H1 (cell line): ENCODE results near the gene SRPX2. TPM values are rescaled to one million over a fixed set of nuclear protein-coding genes. Genes with fewer than 3 reads are reported as not detected.

Source experiments
- CTCF ChIA-PET: fragments of 300-600 bp; sonication (Branson Sonifier 250); formaldehyde crosslinking; loops from one replicate; lab custom pipeline; 2021; ENCODE audit not compliant: partially characterized antibody; lab: Charles Lee
- POLR2A ChIA-PET: fragments of 300-600 bp; sonication (Branson Sonifier 250); formaldehyde crosslinking; loops from one replicate; lab custom pipeline; 2021; ENCODE audit warnings: inconsistent platforms; ENCODE audit not compliant: partially characterized antibody; lab: Charles Lee
- DNase-seq, 2 experiments: peaks; one replicate each; pipeline versions ENCODE4 v3.0.0 to v3.0.0-alpha.2; 2010 to 2022; ENCODE audit warnings: low spot score in 2 of 2, low read depth in 1 of 2, mixed read lengths in 1 of 2
- FAIRE-seq: peaks from 2 replicates; lab custom pipeline; 2011; peaks lifted over from hg19 to GRCh38; lab: Jason Lieb, UNC
- H2AFZ ChIP-seq: 2 replicates; pipeline ENCODE4 v1.8.1; 2012; ENCODE audit warnings: low read length, inconsistent platforms
- H2AK5ac ChIP-seq: 2 replicates; pipeline ENCODE4 v1.6.1; 2013; ENCODE audit warnings: low read depth, low read length
- H2BK120ac ChIP-seq: replicated peaks from 2 replicates; pipeline ENCODE3; 2013; ENCODE audit warnings: low read depth, low read length, inconsistent platforms
- H2BK12ac ChIP-seq: 2 replicates; pipeline ENCODE4 v1.6.1; 2013; ENCODE audit warnings: low read depth, low read length
- H2BK15ac ChIP-seq: 2 replicates; pipeline ENCODE4 v1.6.1; 2013; ENCODE audit warnings: low read length
- H2BK20ac ChIP-seq: 2 replicates; pipeline ENCODE4 v1.6.1; 2013; ENCODE audit warnings: low read length
- H2BK5ac ChIP-seq: 2 replicates; pipeline ENCODE4 v1.6.1; 2013; ENCODE audit warnings: low read depth, low read length
- H3K14ac ChIP-seq: 2 replicates; pipeline ENCODE4 v1.6.1; 2013; ENCODE audit warnings: inconsistent platforms; ENCODE audit not compliant: insufficient read length
- H3K18ac ChIP-seq: 2 replicates; pipeline ENCODE4 v1.6.1; 2013; ENCODE audit warnings: low read length; ENCODE audit errors: extremely low read depth
- H3K23ac ChIP-seq: 2 replicates; pipeline ENCODE4 v1.6.1; 2013; ENCODE audit warnings: inconsistent platforms; ENCODE audit not compliant: insufficient read length
- H3K23me2 ChIP-seq: 2 replicates; pipeline ENCODE4 v1.6.1; 2013; ENCODE audit warnings: low read depth, low read length
- H3K27ac ChIP-seq: 2 replicates; pipeline ENCODE4 v1.6.1; 2011; ENCODE audit warnings: low read depth, low read length, inconsistent platforms
- H3K27me3 ChIP-seq, 4 experiments: replicated peaks in 1 of 4; 1 replicate in 1 of 4; 2 replicates in 3 of 4; pipeline versions ENCODE4 v1.6.1 to v1.8.1; 2011 to 2013; ENCODE audit warnings: low read length in 3 of 4, mild to moderate bottlenecking in 3 of 4, inconsistent platforms in 2 of 4, mixed read lengths in 2 of 4, moderate library complexity in 1 of 4; ENCODE audit not compliant: control insufficient read depth in 3 of 4, insufficient read depth in 3 of 4; ENCODE audit errors: extremely low read depth in 1 of 4
- H3K36me3 ChIP-seq, 4 experiments: 2 replicates each; pipeline versions ENCODE4 v1.6.1 to v1.8.1; 2011 to 2013; ENCODE audit warnings: mild to moderate bottlenecking in 4 of 4, low read length in 3 of 4, moderate library complexity in 2 of 4, control low read depth in 1 of 4, inconsistent platforms in 1 of 4; ENCODE audit not compliant: insufficient read depth in 4 of 4, control insufficient read depth in 2 of 4
- H3K4ac ChIP-seq: replicated peaks from 2 replicates; pipeline ENCODE3; 2013; ENCODE audit warnings: low read length, low read depth, mixed read lengths, inconsistent platforms; ENCODE audit not compliant: insufficient read length
- H3K4me1 ChIP-seq, 4 experiments: replicated peaks in 1 of 4; 1 replicate in 1 of 4; 2 replicates in 3 of 4; pipeline versions ENCODE4 v1.6.1 to v1.8.1; 2011 to 2013; ENCODE audit warnings: low read length in 3 of 4, inconsistent platforms in 2 of 4, mixed read lengths in 1 of 4; ENCODE audit not compliant: insufficient read depth in 4 of 4, control insufficient read depth in 3 of 4
- H3K4me2 ChIP-seq, 2 experiments: 2 replicates each; pipeline versions ENCODE4 v1.6.1 to v1.8.1; 2011 to 2013; ENCODE audit warnings: low read depth in 2 of 2, low read length in 2 of 2, control low read depth in 1 of 2, inconsistent platforms in 1 of 2, mild to moderate bottlenecking in 1 of 2; ENCODE audit not compliant: insufficient read depth in 1 of 2
- H3K4me3 ChIP-seq, 4 experiments: fragments of 200-600, 300-600 bp in 1 of 4; sonication (generic), shearing (Covaris generic), sonication (Bioruptor Twin) in 1 of 4; 2 replicates each; pipeline versions ENCODE4 v1.5.1 to v1.8.1; 2011 to 2016; ENCODE audit warnings: low read length in 4 of 4, low read depth in 3 of 4, control low read depth in 2 of 4, inconsistent platforms in 2 of 4, mild to moderate bottlenecking in 2 of 4, mixed read lengths in 1 of 4, moderate library complexity in 1 of 4; ENCODE audit not compliant: insufficient read depth in 2 of 4; ENCODE audit errors: extremely low read depth in 1 of 4
- H3K56ac ChIP-seq: replicated peaks from 2 replicates; pipeline ENCODE3; 2013; ENCODE audit warnings: low read depth, mild to moderate bottlenecking, mixed read lengths, low read length, inconsistent platforms; ENCODE audit not compliant: insufficient read length
- H3K79me1 ChIP-seq: 2 replicates; pipeline ENCODE4 v1.6.1; 2013; ENCODE audit warnings: low read depth, low read length, control low read depth
- H3K79me2 ChIP-seq, 2 experiments: 2 replicates each; pipeline versions ENCODE4 v1.6.1 to v1.8.1; 2012 to 2013; ENCODE audit warnings: low read length in 2 of 2, mild to moderate bottlenecking in 2 of 2, inconsistent platforms in 1 of 2; ENCODE audit not compliant: insufficient read depth in 2 of 2, control insufficient read depth in 1 of 2
- H3K9ac ChIP-seq, 4 experiments: replicated peaks in 1 of 4; 1 replicate in 1 of 4; 2 replicates in 3 of 4; pipeline versions ENCODE4 v1.6.1 to v1.8.1; 2011 to 2013; ENCODE audit warnings: low read depth in 3 of 4, low read length in 3 of 4, control low read depth in 2 of 4, mild to moderate bottlenecking in 2 of 4, moderate library complexity in 2 of 4, inconsistent platforms in 1 of 4; ENCODE audit errors: extremely low read depth in 1 of 4
- H3K9me3 ChIP-seq, 2 experiments: 2 replicates each; pipeline versions ENCODE4 v1.6.1 to v1.8.1; 2012 to 2013; ENCODE audit warnings: mild to moderate bottlenecking in 2 of 2, moderate library complexity in 2 of 2, control low read depth in 1 of 2, inconsistent platforms in 1 of 2, low read depth in 1 of 2, low read length in 1 of 2, mixed read lengths in 1 of 2; ENCODE audit not compliant: insufficient read depth in 2 of 2
- H4K20me1 ChIP-seq, 2 experiments: replicated peaks in 1 of 2; 2 replicates each; pipeline versions ENCODE3 to v1.8.1; 2011 to 2013; ENCODE audit warnings: inconsistent platforms in 2 of 2, low read length in 2 of 2, mild to moderate bottlenecking in 1 of 2; ENCODE audit not compliant: insufficient read depth in 2 of 2, control insufficient read depth in 1 of 2
- H4K5ac ChIP-seq: 2 replicates; pipeline ENCODE4 v1.6.1; 2013; ENCODE audit warnings: low read length, low read depth, mixed read lengths, inconsistent platforms; ENCODE audit not compliant: insufficient read length
- H4K8ac ChIP-seq: 2 replicates; pipeline ENCODE4 v1.8.0; 2013; ENCODE audit warnings: mild to moderate bottlenecking, moderate library complexity, low read length, inconsistent platforms; ENCODE audit not compliant: insufficient read depth; ENCODE audit errors: extremely low read depth
- H4K91ac ChIP-seq: replicated peaks from 2 replicates; pipeline ENCODE3; 2013; ENCODE audit warnings: low read length, mixed read lengths, inconsistent platforms; ENCODE audit not compliant: insufficient read length
- ASH2L ChIP-seq: fragments of 200-600, 300-600 bp; sonication (generic); IDR thresholded peaks from one replicate; pipeline ENCODE4 v1.7.1; 2017; ENCODE audit warnings: low read length
- BRCA1 ChIP-seq: IDR thresholded peaks from 2 replicates; pipeline ENCODE4 v1.6.1; 2012; ENCODE audit warnings: low read depth, low read length, improper control_type of control experiment
- CBX5 ChIP-seq: fragments of 300-800, 300-1000 bp; sonication (generic); IDR thresholded peaks from 2 replicates; pipeline ENCODE4 v1.7.1; 2016; ENCODE audit warnings: antibody characterized with exemption, low read length, low read depth
- GABPA ChIP-seq: IDR thresholded peaks from 2 replicates; pipeline ENCODE4 v1.6.1; 2011; ENCODE audit warnings: mild to moderate bottlenecking, low read length, moderate library complexity, borderline replicate concordance; ENCODE audit not compliant: insufficient read depth
- GTF2F1 ChIP-seq: IDR thresholded peaks from 2 replicates; pipeline ENCODE4 v1.6.1; 2012; ENCODE audit warnings: low read depth, low read length, improper control_type of control experiment, borderline replicate concordance
- HDAC6 ChIP-seq: IDR thresholded peaks from one replicate; pipeline ENCODE4 v1.7.1; 2012; ENCODE audit warnings: low read depth, mild to moderate bottlenecking, inconsistent platforms, low read length, moderate library complexity
- KDM4A ChIP-seq: IDR thresholded peaks from one replicate; pipeline ENCODE4 v1.7.1; 2012; ENCODE audit warnings: low read depth, mild to moderate bottlenecking, moderate library complexity, low read length, inconsistent platforms; ENCODE audit not compliant: severe bottlenecking
- NANOG ChIP-seq: IDR thresholded peaks from 2 replicates; pipeline ENCODE4 v1.6.1; 2011; ENCODE audit warnings: low read length, low read depth, mild to moderate bottlenecking, inconsistent platforms; ENCODE audit not compliant: insufficient read depth, poor library complexity, severe bottlenecking
- RAD21 ChIP-seq, 2 experiments: IDR thresholded peaks in 1 of 2; conservative IDR thresholded peaks in 1 of 2; 2 replicates each; pipeline ENCODE4 v1.6.1; 2011; ENCODE audit warnings: low read depth in 2 of 2, low read length in 2 of 2, improper control_type of control experiment in 1 of 2, inconsistent platforms in 1 of 2, mild to moderate bottlenecking in 1 of 2, moderate library complexity in 1 of 2
- SIRT6 ChIP-seq: IDR thresholded peaks from one replicate; pipeline ENCODE4 v1.7.1; 2012; ENCODE audit warnings: low read length, inconsistent platforms
- SP4 ChIP-seq: IDR thresholded peaks from 2 replicates; pipeline ENCODE4 v1.6.1; 2012; ENCODE audit warnings: low read length, inconsistent platforms
- YY1 ChIP-seq: IDR thresholded peaks from 2 replicates; pipeline ENCODE4 v1.6.1; 2011; ENCODE audit warnings: low read depth, mild to moderate bottlenecking, low read length
- WGBS, 2 experiments: shearing (Covaris generic) in 1 of 2; methylation state at CpG; one replicate each; pipeline versions ENCODE4 v1.1.6 to v1.1.7; 2013 to 2015; ENCODE audit warnings: low lambda C conversion rate in 2 of 2, mixed read lengths in 2 of 2, inconsistent platforms in 1 of 2, low coverage in 1 of 2, missing lambda C conversion rate in 1 of 2; ENCODE audit not compliant: insufficient replicate concordance in 2 of 2, insufficient coverage in 1 of 2, insufficient read length in 1 of 2; ENCODE audit errors: extremely low coverage in 1 of 2, missing lambda C conversion rate in 1 of 2; 5-methylcytosine and 5-hydroxymethylcytosine counted together
- polyA plus RNA-seq, 7 experiments: library from polyadenylated mRNA; depleted of rRNA in 3 of 7; stranded (reverse) in 5 of 7; unstranded in 2 of 7; fragments of >200 nt in 5 of 7; fragments of 200-250 nt in 2 of 7; gene quantifications; 1 replicate in 5 of 7; 2 replicates in 1 of 7; 4 replicates in 1 of 7; pipeline versions ENCODE4 v1.2.1 to v1.2.3, GENCODE V29; 2011 to 2013; ENCODE audit warnings: missing spikeins in 2 of 7, mixed read lengths in 2 of 7
- total RNA-seq: library from RNA; stranded (reverse); fragmentation: NEBNext Ultra II Directional; extraction: Animal tissue kit (Norgen Biotek cat#: 25700); gene quantifications from 2 replicates; pipeline ENCODE4 v1.2.1, GENCODE V29; 2021

SRPX2 gene
- total and polyA plus RNA-seq, 2 of the 8 experiments (the other 6 are each of a cell fraction or from before 2014, with no cell fraction given), result not detected

DNA sequence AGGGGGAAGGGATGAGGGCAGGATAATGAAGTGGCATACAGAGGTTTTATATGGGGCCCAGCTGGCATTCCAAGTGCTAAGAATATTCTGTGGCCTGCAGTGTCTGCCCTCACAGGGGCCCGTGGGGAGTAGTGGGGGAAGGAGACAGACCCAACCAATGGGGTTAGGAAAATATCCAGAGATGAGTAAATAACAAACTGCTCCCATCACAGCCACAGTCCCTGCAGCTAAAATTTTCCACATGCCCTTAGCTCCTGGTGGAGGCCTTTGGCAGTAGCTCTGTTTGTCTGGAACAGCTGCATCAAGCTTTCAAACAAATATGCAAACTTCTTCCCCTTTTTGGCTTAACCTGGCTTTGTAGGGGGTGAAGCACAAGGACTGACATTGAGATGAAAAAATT lies 3.1 kb downstream of the SRPX2 start:
- Histone ChIP-seq H3K23me2 (no peaks in the 10 kb centered on the region), H3K4me1 (peaks cover 0 to 10% (median 4%) of the 10 kb centered on the region in 4 experiments; a peak in 3 of 7 replicates), H4K91ac (no peak overlapping the region), H3K18ac (no peak overlapping the region), H4K5ac (no peak overlapping the region), H3K79me2 (no peaks in the 10 kb centered on the region), H4K20me1 (no peaks in the 10 kb centered on the region), H3K27me3 (no peaks in the 10 kb centered on the region), H3K27ac (no peak overlapping the region), H2BK120ac (no peak overlapping the region), H3K36me3 (no peaks in the 10 kb centered on the region), H3K4me2 (no peak overlapping the region), H2BK12ac (no peak overlapping the region), H2AK5ac (no peak overlapping the region), H3K4me3 (no peak overlapping the region), H3K23ac (no peak overlapping the region), H3K56ac (no peak overlapping the region), H2BK15ac (no peak overlapping the region), H2AFZ (0 out of 2 replicates have a peak overlapping the region, but pooled peaks have one; percentile 13), H3K79me1 (no peaks in the 10 kb centered on the region), H3K14ac (no peak overlapping the region), H2BK20ac (no peak overlapping the region), H3K4ac (no peak overlapping the region), H3K9me3 (no peaks in the 10 kb centered on the region), H4K8ac (no peak overlapping the region), H2BK5ac (no peak overlapping the region), H3K9ac (no peak overlapping the region)
- ChIA-PET CTCF (interaction anchor here (1.0 to 1.1 kb wide), 2 partner anchors 10 to 144 kb away, joined by 3 to 4 read pairs; no protein-coding TSS in a partner anchor), POLR2A (interaction anchor here (1.4 kb wide), 1 partner anchor 11 kb away, joined by 8 read pairs; the partner anchor contains the start of gene TSPAN6)
- DNase-seq (no peak), FAIRE-seq (no peak)
- no CpG with 5 or more reads among the region's 1 CpG for WGBS, 2 experiments
- TF ChIP-seq RAD21 (IDR thresholded peaks at IDR 0.05 in 1 of 2, conservative IDR thresholded peaks at IDR 0.05 in 1 of 2; ENCODE audit: low read depth in 2 of 2, low read length in 2 of 2) (no peak), ASH2L (no peak), SP4 (no peak), GTF2F1 (no peak), NANOG (no peak), HDAC6 (no peak), BRCA1 (no peak), SIRT6 (no peak), GABPA (no peak), YY1 (no peak), CBX5 (no peak), KDM4A (no peak)
